CD4-positive, alpha-beta T cell treated with Interleukin-1 beta for 1 hour (primary cell): ENCODE data around the gene NOL4L.

Source experiments
- DNase-seq, 2 donors: peaks; one replicate each; pipeline ENCODE4 v3.0.0-alpha.2; 2020 to 2022

NOL4L gene, protein sequence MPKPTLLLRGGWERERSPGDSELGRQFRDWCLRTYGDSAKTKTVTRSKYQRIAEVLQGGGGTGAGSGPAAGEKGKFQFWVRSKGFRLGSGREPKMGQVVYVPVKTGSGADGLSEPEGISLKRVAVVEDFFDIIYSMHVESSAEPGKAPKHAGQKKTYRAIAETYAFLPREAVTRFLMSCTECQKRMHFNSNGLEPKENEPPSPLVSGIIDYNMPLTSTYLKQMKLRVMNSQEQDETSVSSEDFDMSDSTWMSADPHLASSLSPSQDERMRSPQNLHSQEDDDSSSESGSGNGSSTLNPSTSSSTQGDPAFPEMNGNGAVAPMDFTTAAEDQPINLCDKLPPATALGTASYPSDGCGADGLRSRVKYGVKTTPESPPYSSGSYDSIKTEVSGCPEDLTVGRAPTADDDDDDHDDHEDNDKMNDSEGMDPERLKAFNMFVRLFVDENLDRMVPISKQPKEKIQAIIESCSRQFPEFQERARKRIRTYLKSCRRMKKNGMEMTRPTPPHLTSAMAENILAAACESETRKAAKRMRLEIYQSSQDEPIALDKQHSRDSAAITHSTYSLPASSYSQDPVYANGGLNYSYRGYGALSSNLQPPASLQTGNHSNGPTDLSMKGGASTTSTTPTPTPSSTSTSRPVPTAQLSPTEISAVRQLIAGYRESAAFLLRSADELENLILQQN

DNA sequence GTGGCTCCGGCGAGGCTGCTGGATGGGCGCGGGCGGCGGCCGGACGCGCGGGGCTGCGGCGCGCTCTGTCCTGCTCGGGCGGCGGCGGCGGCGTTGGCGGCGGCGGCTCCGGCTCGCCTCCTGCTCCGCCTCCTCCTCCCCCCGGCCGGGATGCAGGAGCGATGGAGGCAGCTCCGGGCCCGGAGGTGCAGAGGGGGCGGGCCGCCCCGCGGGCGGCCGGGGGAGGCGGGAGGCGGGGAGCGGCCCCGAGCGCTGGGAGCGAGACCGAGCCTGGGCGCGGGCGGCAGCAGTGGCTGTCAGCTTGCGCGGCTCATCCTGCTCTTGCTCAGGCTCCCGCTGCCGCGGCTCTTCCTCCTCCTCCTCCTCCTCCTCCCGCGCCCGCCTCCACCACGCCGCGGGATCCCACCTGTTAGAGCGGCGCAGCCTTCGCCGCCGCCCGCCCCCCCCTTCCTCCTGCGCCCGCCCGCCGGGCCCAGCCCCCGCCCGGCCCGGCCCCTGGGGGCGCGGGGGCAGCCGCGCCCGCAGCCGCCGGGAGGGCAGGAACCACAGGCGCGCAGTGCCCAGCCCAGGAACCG is at the start of gene NOL4L:
TSS of gene NOL4L (minus strand) at position 323 of the 575 bp plus-strand sequence. CDS start 443 bp downstream, outside the sequence.
- DNase-seq, result peak; percentile 13 to 45

DNA sequence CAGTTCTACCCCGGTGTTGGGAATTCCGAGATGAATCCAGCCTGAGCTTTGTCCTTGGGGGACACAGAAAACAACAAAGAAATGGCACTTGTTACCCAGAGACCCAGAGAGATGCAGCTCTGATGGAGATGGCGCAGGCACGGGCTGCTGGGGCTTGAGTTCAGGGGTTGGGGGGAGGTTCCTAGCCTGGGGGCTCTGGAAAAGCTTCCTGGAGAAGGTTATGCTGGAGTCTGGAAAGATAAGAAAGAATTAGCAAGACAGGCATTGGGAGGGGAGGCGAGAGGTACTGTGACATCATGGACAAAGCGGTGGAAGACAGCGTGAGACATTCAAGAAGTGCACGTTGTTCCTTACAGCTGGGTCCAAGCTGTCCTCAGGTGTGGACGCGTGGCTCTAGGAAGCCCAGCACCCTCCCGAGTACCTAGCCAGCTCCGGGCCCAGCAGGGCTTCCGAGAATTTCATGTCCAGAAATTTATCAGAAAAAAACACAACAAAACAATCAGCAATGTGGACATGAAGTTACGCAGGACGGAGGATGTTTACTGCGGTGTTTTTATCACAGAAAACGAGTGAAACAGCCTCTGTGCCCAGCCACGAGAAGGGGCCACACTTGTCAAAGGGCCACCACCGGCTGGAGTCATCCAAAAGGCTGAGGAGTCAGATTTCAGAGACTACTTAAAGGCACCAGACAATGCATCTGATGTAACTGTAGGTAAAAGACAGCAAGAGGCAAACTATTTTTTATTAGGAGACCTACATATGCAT is 49.1 kb upstream of the NOL4L start:
- no peak for DNase-seq

DNA sequence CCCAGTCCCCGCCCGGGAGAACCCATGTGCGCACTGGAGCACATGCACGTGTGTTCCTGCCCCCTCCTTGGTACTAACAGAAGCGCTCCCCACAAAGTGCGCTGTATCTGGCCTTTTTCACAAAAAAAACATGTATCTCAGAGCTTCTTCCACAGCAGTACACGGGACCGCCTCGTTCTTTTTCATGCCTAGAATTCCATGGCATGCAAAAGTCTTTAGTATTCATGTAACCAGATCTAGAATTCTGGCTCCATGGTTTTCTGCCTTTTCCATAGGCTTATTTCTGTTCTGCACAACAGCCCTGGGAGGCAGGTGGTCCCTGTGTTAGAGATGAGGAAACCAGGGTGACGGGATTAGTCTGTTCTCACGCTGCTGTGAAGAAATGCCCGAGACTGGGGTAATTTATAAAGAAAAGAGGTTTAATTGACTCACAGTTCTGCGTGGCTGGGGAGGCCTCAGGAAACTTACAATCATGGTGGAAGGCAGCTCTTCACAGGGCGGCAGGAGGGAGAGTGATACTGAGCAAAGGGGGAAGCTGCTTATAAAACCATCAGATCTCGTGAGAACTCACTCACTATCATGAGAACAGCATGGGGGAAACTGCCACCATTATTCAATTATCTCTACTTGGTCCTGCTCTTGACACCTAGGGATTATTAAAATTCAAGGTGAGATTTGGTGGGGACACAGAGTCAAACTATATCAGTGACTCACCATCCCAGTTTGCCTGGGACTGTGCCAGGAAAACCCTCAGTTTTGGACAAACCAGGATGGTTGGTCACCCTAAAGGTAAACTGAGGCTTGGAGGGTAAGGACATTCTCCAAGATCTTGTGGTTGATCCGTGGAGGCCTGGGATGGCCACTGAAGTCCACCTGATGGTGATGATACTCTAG is 47.6 kb upstream of the NOL4L start:
- DNase-seq, result no peak

DNA sequence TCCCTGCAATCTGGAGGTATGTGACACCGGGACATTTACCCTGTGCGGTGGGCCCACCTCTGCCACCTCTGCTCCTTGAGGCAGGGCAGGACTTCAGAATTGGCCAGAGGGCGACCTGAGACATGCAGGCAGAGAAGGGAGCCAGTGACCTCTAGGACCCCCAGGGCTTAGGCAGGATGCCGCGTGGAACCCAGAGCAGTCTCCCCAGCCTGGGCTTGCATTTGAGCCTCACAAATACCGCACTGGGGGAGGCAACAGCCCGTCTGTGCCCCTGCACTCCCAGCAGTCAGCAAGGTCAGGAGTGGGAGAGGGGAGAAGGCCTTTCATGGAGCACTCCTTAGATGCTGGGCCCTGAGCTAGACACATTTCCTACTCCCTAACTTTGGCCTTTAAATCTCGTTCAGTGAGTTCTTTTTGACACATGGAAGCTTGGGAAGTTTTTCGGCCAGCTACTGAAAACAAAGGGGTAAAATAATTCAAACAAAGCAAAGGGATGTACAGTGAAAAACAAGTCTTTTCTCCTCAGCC is 46.9 kb upstream of the NOL4L start:
- no peak for DNase-seq

DNA sequence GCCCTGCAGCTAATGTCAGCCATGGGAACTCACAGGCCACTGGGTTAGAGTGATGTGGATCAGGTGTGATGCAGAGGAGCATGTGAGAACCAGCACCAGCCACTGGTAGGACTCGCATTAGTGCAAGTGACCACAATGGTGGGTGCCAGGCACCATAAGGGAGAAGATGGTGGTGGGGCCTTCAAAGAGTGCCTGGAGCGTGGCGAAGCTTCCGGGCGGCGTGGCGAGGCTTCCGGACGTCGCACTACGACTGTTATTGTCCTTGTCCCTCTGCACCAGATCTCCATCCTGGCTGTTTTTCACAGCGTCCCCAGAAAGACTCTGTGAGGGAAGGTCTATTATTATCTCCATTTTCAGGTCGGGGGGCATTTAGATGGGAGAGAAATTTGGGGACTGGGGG is 44.7 kb upstream of the NOL4L start:
- no peak for DNase-seq

DNA sequence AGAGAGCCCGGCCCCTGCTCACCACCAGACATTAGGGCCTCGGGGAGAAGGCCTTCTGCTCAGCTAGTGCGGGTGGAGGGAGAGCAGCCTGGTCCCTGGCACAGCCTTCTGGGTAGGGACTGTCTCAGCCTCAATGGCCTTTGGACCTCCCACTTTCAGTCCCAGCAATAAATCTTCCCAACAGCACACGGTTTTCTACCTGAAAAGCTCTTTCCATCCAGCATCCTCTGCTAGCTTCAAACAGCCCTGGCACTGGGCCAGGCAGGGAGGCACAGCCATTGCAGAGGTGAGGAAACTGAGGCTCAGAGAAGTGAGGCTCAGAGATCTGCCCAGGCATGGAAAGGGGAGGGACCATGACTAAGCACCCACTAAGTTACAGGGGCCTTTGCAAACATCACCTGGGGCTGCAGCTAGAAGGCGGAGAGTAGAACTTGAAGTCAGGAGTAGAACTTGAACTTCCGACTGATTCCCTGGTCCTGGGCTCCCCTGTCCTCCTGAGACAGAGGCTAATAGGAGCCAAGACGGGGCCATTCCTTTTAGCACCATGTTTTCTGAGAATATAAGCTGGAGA is 43.9 kb upstream of the NOL4L start:
- no peak for DNase-seq

DNA sequence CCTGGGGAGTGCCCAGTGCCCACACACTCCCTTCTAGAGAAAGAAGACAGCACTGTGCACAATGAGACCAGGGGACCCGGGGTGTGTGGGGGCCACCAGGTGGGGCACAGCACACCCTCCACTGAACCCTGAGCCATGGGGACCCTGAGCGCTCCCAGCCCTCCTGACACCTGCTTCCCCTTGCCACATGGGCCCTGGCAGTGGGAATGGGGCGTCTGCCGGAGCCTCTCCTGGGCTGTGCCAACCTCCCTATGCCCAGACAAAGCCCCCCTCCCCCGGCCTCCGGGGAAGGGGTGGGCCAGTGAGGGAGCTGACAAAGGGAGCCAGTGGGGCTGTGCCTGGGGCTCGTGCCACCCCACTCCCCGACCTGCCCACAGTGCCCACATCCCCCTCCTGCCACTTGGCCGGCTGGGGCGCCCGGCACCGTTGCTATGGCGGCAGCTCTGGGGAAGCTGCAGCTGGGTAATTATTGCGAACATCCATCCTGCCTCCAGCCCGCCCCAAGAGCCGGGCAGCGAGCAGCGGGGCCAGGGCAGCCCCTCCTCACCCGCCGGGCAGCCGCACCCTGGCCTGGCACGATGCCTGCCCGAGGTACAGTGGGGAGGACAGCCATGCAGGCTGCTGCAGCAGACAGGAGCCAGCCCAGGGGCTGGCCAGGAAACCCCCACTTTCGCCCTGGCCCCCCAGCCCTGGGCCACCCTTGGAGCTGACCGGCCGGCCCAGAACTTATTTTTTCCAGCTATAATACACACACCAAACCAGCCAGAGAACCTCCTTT is 41.9 kb upstream of the NOL4L start:
- DNase-seq, result peak; percentile 5 to 22

DNA sequence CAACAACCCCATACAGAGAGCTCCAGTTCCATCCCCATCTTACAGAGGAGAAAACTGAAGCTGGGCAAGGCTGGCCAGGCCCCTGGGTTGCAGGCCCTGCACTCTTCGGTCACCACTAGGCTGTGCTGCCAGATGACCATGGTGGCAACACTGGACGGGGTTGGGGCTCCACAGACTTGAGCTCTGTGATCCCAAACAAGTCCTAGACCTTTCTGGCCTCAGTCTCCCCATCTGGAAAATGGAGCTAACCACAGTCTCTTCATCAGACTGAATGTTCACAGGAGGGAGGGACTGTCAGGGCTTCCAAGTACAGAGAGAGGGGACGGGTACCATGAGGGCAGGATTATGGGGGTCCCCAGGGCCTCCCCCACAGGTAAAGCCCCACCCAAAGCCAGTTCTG is 41.3 kb upstream of the NOL4L start:
- DNase-seq, result no peak

DNA sequence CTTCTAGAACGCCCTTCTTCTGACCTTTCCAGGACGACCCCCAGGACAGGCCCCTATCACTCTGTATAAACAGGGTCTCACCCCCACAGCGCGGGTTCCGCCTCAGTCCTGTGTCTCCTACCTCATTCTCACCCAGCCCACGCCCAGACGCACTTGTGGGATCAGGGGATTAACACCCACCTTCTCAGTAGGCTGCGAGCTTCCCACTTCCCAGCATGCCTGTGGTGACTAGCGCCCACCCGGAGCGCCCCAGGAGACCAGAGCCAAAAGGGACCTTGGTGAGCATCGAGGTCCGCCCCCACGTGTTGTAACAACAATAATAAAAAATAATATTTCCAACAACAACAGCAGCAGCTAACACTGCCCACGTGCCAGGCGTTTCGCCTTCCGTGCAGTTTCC is 40.9 kb upstream of the NOL4L start:
- DNase-seq, result no peak

DNA sequence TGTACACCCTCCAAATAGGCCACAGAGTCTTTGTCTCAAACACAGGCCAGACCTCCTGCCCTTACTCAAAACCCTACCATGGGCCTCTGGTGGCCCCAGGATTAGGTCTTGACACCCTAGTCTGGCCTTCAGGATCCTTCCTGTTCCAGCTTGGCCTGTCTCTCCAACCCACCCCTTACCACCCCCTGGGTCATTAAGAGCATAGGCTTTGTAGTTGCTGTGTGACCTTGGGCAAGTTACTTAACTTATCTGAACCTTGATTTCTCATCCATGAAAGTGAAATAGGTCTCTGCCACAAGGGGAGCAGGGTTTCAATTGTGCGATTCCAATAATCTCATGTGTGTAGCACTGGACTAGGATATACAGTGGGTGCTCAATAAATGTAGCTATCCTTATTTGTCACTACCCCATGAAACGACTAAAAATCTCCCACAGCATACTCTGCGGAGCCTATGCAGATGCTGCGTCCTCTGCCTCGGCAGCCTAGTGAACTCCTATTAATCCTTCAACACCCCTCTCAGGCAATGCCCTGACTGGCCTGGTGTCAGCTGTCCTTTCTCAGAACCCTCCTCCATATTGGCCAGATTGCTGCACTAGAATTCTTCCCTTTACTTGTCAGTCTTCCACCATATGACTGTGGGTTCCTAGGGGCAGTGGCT is 39.7 kb upstream of the NOL4L start:
- DNase-seq, result no peak

DNA sequence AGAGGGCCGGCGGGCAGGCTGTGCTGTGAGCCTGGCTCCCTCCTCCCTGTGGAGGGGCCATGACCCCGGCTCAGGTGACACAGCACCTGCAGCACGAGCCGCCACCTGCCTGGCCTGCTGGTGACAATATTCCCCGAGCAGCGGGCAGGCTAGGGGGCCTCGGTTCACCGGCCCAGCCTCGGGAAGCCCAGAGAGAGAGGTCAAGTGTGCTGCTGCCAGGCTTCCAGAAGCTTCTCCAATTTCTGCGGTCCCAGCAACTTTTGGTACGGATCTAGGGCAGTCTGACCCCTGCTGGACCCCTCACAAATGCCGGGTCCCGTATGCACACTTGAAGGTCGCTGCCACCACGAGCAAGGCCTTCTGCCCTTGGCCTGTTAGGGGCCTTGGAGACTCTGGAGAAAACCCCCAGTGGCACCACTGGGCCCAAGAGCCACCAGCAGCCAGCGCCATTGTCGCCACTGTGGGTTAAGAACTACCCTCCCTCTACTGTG is 38.6 kb upstream of the NOL4L start:
- no peak for DNase-seq

DNA sequence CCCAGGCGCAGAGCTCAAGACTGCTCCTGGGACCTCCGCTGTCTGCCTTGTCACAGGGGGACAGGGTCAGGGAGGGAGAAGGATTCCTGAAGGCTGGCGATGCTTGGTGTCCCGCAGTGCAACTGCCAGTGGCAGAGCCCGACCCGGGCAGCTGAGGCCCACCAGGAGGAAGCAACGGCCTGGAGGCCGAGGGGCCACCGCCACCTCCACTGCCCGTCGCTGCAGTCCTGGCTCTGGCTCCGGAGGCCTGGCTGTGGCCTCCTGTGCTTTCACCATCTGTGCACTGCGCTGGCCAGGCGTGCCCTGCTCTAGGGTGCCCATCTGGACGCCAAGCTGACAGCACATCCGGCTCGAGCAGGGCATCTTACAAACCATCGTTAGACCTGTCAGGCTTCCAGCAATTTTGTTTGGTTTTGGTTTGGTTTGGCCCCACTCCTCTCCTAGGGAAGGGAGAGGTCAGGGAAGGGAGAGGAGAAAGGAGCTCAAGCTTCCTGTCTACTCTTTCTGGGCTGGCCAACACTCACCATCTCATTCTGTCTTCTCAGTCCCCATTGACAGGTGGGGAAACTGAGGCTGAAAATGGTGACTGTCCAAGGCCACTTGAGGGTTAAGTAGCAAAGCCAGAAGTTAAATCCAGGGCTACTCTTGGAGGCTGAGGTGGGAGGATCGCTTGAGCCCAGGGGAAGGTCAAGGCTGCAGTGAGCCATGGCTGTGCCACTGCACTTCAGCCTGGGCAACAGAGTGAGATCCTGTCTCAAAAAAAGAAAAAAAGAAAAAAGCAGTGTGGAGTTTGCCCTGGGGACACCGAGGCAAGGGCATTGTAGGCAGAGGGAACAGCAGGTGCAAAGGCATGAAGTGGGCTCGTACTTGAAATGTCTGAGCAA is 37.7 kb upstream of the NOL4L start:
- DNase-seq, result no peak

DNA sequence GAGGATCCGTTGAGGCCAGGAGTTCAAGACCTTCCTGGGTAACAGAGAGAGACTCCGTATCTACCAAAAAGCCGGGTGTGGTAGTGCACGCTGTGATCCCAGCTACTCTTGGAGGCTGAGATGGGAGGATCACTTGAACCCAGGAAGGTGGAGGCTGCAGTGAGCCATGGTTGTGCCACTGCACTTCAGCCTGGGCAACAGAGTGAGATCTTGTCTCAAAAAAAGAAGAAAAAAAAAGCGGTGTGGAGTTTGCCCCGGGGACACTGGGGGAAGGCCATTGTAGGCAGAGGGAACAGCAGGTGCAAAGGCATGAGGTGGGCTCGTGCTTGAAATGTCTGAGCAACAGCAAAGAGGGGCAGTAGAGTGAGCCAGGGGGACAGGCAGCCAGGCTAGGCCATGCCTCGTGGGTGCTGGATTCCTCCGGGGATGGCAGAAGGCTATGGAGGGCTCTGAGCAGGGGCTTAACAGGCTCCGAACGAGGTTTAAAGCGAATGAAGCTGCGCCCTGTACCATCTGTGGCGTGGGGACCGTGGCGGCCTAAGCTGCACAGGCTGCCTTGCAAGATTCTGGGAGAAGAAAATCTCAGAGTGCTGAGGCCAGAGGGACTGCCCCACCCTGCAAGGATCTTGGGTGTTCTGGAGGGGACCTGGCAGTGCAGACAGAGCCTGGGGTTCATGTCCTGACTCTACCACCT is 36.9 kb upstream of the NOL4L start:
- no peak for DNase-seq

DNA sequence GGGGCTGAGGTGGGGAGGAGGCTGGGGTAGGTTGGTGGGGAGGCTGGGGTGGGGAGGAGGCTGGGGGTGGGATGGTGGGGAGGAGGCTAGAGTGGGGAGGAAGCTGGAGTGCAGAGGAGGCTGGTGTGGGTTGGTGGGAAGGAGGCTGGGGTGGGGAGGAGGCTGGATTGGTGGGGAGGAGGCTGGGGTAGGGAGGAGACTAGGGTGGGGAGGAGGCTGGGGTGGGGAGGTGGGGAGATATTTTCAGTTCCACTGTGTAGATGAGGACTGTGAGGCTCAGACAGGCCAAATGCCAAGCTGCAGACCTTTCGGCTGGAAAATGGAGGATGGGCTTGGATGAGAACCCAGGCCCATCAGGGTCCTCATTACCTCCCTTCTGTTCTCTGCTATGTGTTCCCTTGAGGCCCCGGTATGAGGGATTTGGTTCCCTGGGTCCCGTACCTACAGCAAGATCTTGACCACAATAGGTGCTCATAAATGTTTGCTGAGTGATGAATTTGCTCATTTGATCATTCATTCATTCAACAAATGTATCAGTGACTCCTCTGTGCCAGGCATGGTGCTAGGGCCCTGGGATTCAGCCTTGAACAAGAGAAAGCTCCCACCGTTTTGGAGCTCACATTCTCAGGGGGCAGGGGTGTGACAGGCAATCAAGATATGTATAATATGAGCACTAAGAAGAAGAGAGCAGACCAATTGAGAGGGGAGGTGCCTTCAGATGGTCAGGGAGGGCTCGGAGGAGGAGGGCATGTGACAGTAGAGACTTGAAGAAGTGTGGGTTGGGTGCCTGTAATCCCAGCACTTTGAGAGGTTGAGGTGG is 36.1 kb upstream of the NOL4L start:
- no peak for DNase-seq

DNA sequence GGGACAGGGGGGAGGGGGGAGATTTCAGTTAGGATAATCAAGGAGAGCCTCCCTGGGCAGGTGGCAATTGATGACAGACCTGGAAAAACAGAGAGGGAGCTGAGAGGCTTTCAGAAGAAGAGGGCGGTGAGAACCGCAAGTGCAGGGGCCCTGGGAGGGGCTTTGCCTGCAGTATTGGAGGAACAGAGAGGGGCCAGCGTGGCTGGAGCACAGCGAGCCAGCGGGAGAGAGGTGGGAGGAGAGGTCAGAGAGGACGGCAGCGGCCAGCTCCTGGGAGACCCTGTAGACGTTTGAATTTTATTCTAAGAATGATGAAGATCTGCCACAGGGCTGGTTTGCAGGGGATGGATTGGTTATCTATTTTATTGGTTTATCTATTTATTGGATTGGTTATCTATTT is 34.5 kb upstream of the NOL4L start:
- no peak for DNase-seq

DNA sequence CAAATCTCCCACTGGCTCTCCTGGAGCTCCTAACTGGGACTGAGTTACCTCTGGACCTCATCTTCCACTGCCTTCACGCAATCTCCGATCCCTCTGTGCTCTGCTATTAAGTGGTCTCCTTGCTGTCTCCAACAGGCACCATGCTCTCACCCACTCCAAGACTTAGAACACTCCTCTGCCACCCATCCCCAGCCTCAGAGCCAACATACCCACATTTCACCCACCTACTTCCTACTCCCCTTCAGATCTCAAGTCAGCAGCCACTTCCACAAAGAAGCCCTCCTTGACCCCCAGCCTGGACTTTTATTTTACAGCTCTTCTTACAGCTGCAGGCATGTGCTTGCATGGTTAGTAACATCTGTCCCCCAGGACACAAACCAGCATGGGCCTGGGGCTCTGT is 29.6 kb upstream of the NOL4L start:
- no peak for DNase-seq

DNA sequence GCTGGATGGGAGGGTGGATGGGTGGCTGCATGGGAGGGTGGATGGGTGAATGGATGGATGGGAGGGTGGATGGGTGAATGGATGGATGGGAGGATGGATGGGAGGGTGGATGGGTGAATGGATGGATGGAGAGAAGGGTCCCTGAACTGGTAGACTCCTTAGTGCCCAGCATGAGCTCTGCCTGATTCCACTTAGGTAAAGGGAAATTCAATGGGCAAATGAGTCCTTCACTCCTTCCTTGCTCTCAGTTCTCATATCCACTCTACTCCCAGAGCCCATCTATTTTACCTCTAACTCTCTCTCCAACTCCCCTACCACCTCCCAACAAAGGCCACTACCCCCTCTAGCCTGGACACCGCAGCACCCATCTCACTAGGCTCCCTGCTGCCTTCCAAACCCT is 29.2 kb upstream of the NOL4L start:
- no peak for DNase-seq
